GM12874 (cell line): ENCODE measurements around the gene ANO2.

Experiments
- CTCF ChIP-seq: IDR thresholded peaks from 2 replicates; pipeline ENCODE4 v1.5.1; 2011; ENCODE audit warnings: low read depth, mild to moderate bottlenecking, control low read depth, low read length, moderate library complexity; ENCODE audit not compliant: insufficient read depth

ANO2 gene

GRCh38 chr12:5535541-5535940 lies 409.5 kb downstream of the ANO2 start:
- no peak for TF ChIP-seq CTCF

- no peak for TF ChIP-seq CTCF
Measured at GRCh38 chr12:5534426-5535199, 410.4 kb downstream of the ANO2 start.

GRCh38 chr12:5533368-5533767 lies 411.7 kb downstream of the ANO2 start:
- no peak for TF ChIP-seq CTCF

GRCh38 chr12:5525783-5526367 lies 419.2 kb downstream of the ANO2 start:
- no peak for TF ChIP-seq CTCF

- TF ChIP-seq CTCF = no peak
Measured at GRCh38 chr12:5524769-5525436, 420.2 kb downstream of the ANO2 start.

GRCh38 chr12:5524116-5524768 lies 420.8 kb downstream of the ANO2 start:
- no peak for TF ChIP-seq CTCF
